Measurements from ENCODE around the gene CEMIP. TPM values are rescaled to one million over a fixed set of nuclear protein-coding genes. Genes with fewer than 3 reads are reported as not detected.

The CEMIP gene
- total RNA-seq, 1 donor from 2014 or later: 5.9 TPM

DNA sequence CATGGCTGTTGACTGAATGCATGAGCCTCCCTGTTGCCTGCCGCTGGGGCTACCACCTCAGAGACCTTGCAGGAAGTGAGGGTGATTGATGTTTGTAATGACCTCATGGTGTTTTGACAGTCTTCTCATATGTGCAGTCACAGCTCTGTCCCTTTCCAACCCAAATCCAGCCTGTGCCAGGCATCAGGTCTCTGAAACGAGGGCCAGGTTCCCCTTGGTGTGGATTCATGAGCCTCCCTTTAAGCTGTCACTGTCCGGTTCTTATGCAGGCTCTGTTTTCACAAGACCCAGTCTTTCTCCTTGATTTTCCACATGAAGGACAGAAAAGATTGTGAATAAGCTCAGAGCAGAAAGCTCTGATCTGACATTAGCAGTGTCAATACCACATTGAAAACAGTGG, 43.1 kb downstream of the CEMIP start:
- no peak for DNase-seq (ENCODE audit: low spot score)

- no peak for DNase-seq (ENCODE audit: low spot score)
Observed at GRCh38 chr15:80822676-80823075, 43.5 kb downstream of the CEMIP start.

- DNase-seq (ENCODE audit: low spot score): no peak
Observed at GRCh38 chr15:80823120-80823519, 44.0 kb downstream of the CEMIP start.

- no peak for DNase-seq (ENCODE audit: low spot score)
Observed at GRCh38 chr15:80823995-80824394, 44.8 kb downstream of the CEMIP start.

- DNase-seq (ENCODE audit: low spot score): no peak
Observed at GRCh38 chr15:80825361-80826030, 46.3 kb downstream of the CEMIP start.

GRCh38 chr15:80828796-80829195, 49.6 kb downstream of the CEMIP start:
- no peak for DNase-seq (ENCODE audit: low spot score)

GRCh38 chr15:80830677-80831076, 51.5 kb downstream of the CEMIP start:
- DNase-seq (ENCODE audit: low spot score): no peak

GRCh38 chr15:80831192-80831591, 52.0 kb downstream of the CEMIP start:
- DNase-seq (ENCODE audit: low spot score): peak; percentile 72

- DNase-seq (ENCODE audit: low spot score): peak; percentile 65
Observed at GRCh38 chr15:80831606-80832224, 52.5 kb downstream of the CEMIP start.

- DNase-seq (ENCODE audit: low spot score): peak; percentile 72
Observed at GRCh38 chr15:80832686-80833085, 53.5 kb downstream of the CEMIP start.

- DNase-seq (ENCODE audit: low spot score): no peak
Observed at GRCh38 chr15:80834402-80834801, 55.2 kb downstream of the CEMIP start.

DNA sequence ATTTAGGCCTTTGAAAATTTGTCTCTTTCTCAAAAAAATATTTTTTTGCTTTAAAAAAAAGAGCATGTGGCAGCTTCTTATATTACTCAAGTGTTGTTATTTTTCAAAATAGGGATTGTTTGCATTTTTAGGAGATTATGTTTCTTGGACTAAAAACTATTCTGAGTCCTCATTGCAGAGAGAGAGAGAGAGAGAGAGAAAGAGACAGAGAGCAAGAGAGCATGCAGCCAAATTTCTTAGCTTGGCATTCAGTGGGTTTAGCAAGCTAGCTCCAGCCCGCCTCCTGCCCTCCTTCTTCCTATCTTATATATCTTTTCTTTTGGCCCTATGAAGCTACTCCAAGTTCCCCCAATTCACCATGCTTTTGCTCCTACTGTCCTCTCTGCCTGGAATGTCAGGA, 55.7 kb downstream of the CEMIP start:
- DNase-seq (ENCODE audit: low spot score): peak; percentile 2

GRCh38 chr15:80835336-80835735, 56.2 kb downstream of the CEMIP start:
- peak; percentile 53 for DNase-seq (ENCODE audit: low spot score)

- DNase-seq (ENCODE audit: low spot score): peak; percentile 12
Observed at GRCh38 chr15:80836223-80836622, 57.1 kb downstream of the CEMIP start.

GRCh38 chr15:80837006-80837405, 57.8 kb downstream of the CEMIP start:
- DNase-seq (ENCODE audit: low spot score): peak; percentile 35

DNA sequence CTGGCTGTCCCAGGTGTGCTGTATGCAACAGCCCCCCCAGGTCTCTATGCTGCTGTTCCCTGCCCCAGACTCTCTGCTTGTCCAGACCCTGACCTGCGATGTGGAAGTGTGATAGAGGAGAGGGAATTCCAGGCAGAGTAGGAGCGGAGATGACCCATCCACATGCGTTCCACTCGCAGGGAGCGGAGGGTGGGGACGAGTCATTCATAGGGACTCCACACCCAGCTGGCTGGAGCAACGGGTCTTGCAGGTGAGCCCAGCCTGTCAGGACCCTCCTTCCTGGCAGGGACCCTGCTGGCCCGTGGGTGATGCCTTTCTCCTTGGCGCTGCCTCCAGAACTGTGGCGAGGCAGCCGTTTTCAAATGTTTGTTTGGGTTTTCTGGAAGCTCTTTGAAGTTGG, 58.8 kb downstream of the CEMIP start:
- DNase-seq (ENCODE audit: low spot score): no peak

- no peak for DNase-seq (ENCODE audit: low spot score)
Observed at GRCh38 chr15:80838666-80839065, 59.5 kb downstream of the CEMIP start.

GRCh38 chr15:80839764-80840130, 60.6 kb downstream of the CEMIP start:
- DNase-seq (ENCODE audit: low spot score): no peak

- no peak for DNase-seq (ENCODE audit: low spot score)
Observed at GRCh38 chr15:80840182-80841130, 61.3 kb downstream of the CEMIP start.

DNA sequence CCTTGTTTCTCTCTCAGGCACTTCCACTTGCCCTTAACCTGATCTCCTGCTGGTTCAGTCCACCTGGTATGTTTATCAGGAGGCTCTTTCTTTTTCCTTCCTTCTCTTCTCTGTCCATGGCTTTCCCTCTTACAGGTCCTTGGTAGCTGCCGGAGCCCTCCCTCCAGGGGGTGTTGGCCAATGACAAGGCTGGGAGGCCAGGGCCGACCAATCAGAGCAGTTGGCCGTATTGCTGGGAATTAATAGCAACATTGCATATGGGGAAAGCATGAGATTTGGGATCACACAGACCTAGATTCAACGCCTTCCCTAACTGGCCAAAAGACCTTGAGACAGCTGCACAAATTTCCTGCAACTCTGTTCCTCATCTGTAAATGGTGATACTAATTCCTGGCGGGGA, 62.4 kb downstream of the CEMIP start:
- DNase-seq (ENCODE audit: low spot score): no peak

DNA sequence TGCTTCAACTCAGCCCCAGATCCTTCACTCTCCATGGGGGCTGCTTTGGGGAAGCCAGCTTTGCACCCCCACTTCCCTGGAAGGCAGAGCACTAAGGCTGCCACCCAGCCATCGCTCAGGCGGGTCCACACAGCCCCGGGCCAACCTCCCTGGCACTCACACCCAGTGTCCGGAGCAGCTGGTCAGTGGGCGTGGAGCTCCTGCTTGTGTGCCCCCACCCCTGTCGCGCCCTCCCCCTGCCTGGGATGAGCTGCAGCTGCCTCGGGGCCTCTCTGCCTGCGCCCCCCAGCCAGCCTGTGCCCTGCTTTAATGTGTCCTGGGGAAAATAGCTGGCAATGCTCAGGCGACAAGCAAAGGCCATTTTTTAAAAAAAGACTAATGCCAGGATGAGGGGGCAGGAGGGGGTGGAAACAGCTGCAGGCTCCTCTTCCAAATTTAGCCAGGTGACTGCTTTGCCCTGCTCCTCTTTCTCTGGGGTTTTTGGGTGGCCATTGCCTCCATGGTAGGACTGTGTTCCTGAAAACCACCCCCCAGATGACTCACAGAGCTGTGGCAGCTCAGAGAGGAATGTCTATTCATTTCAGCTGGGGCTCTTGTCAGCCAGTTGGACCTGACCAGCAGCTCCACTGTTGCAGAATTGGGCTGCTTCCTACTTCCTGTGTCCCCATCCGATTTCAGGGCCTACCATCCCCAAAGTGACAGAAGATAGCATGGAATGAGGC, 65.0 kb downstream of the CEMIP start:
- no peak for DNase-seq (ENCODE audit: low spot score)
